NCI-H1105 (cell line): ENCODE results near the gene MARCHF2.
"Not testable (repeated sequence)": the region's sequence is repeated elsewhere in the genome, so short reads cannot be mapped to it uniquely, and the experiment has no call there.

Experiments used
- DNase-seq: peaks from one replicate; lab custom pipeline; 2025; lab: John Stamatoyannopoulos, UW

The MARCHF2 gene, protein sequence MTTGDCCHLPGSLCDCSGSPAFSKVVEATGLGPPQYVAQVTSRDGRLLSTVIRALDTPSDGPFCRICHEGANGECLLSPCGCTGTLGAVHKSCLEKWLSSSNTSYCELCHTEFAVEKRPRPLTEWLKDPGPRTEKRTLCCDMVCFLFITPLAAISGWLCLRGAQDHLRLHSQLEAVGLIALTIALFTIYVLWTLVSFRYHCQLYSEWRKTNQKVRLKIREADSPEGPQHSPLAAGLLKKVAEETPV

DNA sequence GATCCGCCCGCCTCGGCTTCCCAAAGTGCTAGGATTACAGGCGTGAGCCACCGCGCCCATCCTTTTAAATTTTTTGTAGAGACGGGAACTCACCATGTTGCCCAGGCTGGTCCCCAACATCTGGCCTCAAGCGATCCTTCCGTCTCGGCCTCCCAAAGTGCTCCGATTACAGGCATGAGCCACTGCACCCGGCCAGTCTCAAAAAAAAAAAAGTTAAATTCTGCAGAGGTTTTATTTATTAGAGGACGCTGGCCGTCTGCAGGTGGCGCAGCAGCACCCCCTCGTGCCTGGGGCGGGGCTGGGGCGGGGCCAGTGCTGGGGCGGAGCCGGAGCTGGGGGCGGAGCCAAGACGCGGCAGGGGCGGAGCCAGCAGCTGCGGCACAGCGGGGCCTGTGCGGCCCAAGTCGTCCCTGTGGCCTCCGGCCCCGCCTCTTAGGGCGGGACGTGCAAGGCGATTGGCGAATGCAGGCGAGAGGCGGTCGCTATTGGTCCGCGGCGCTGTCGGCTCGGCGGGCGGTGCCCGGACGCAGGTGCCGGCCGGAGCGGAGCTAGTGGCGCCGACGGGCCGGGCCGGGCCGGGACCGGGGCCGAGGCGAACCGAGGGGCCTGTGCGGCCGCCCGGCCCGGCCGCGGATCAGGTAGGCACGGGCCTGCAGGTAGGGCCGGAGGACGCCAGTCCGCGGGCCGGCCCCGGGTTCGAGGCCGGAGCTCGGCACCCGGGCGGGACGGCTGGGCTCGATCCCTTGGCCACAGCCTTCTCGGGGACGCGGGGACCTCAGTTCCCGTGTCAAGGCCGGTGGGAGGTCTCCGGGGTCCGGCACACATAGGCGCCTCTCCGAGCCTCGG is at the start of gene MARCHF2:
TSS of gene MARCHF2 (plus strand) at position 523 of the 846 bp plus-strand sequence. CDS start 8,536 bp downstream, outside the sequence.
- DNase-seq: peak; percentile 93

DNA sequence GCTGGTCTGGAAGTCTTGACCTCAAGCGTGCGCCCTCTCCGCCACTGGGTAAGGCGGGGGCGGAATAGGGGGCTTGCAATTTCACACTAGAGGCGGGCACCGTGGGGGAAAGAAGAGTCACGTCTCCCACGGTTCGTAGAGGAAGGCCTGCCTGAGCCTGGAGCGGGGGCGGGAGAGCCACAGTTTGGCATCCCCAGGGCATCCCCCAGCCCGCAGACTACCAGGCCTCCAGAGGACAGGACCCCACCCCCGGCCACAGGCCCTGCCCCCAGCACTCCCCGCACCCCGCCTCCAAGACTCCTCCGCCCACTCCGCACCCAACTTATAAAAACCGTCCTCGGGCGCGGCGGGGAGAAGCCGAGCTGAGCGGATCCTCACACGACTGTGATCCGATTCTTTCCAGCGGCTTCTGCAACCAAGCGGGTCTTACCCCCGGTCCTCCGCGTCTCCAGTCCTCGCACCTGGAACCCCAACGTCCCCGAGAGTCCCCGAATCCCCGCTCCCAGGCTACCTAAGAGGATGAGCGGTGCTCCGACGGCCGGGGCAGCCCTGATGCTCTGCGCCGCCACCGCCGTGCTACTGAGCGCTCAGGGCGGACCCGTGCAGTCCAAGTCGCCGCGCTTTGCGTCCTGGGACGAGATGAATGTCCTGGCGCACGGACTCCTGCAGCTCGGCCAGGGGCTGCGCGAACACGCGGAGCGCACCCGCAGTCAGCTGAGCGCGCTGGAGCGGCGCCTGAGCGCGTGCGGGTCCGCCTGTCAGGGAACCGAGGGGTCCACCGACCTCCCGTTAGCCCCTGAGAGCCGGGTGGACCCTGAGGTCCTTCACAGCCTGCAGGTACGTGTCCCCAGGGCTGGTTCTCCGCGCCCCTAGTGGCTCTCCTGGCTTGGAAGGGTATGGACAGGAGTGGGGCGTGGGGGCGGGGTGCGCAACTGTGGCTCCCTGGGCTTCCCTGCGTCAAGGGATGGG is 49.0 kb upstream of the MARCHF2 start, which contains the start of gene ANGPTL4:
TSS of gene ANGPTL4 (plus strand) at position 353 of the 969 bp plus-strand sequence. CDS start at position 520, 167 bp downstream.
- no peak for DNase-seq

DNA sequence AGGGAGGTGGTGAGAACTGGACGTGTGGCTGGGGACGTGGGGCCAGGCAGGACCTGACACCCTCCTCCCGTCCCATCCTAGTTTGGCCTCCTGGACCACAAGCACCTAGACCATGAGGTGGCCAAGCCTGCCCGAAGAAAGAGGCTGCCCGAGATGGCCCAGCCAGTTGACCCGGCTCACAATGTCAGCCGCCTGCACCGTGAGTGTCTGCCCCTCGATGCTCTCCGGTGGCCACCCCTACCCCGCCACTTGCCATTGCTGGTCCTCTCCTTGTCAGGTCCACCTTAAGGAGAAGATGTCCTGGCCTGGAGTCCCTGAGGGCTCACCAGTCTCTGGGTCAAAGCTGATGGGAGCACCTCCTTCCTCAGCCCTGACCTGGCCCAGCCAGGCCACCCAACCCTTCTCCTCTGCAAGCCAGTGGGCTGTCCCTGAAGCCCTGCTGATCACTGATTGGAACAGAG is 47.0 kb upstream of the MARCHF2 start:
- DNase-seq: no peak

DNA sequence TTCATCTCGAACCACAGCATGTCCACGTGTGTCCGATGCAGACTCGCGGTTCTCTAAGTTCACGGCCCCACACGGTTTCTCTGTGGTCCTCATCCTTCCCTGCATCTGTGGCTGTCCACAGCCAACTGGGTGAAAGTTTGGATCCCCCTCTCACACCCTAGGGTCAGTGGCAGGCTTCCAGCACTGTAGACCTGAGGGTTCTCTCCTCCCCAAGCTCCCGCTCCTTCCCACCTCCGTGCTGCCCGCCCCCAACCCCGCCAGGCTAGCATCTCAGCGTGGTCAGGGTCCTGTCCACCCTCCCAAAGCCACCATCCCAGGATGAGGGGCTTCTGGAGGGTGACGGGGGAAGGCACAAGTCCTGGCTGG is 46.2 kb upstream of the MARCHF2 start:
- no peak for DNase-seq

DNA sequence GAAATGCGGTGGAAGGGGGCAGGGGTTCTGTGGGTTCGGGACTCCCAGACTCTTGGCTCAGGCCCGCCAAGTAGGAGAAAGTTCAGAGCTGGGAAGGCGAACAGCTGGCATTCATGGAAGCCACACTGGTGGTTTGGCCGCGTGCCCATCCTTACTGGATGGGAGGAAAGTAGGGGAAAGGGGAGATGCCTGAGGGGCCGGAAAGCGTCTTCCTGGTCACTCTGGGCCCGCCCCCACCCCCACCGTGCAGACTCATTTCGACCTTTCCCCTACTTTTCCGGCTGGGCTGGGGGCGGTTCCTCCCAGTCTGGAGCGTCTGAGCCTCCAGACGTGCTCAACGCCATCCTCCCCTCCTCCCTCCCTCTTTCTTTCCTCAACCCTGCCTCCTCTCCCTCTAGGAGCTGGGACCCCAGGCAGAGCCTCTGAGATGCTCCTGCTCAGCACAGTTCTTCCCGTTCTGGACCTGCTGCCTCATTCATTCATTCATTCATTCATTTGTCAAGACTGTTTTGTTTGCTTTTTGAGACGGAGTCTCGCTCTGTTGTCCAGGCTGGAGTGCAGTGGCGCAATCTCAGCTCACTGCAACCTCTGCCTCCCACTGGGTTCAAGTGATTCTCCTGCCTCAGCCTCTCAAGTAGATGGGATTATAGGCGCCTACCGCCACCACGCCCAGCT is 45.6 kb upstream of the MARCHF2 start:
- peak; percentile 72 for DNase-seq

DNA sequence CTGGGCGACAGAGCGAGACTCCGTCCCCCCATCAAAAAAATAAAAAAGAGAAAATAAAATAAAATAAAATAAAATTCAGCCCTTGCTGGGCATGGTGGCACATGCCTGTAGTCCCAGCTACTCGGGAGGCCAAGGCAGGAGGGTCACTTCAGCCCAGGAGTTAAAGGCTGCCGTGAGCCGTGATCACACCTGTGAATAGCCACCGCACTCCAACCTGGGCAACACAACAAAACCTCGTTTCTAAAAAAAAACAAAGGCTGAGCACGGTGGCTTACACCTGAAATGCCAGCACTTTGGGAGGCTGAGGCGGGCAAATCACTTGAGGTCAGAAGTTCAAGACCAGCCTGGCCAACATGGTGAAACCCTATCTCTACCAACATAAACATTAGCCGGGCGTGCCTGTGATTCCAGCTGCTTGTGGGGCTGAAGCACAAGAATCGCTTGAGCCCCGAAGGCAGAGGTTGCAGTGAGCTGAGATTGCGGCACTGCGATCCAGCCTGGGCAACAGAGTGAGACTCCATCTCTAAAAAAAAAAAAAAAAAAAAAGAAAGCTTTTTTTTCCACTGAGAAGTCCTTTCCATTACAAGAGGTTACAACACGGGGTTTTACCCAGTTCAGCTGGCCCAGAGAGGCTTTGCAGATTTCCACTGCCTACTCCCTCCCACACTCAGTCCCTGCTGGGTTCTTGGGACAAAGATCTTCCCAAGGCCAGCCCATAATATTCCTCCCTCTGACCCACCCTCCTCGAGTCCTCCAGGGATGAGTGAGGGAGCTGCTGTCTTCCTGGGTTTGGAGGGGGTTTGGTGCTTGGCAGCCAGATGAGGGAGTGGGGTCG is 42.7 kb upstream of the MARCHF2 start:
- DNase-seq: no peak

DNA sequence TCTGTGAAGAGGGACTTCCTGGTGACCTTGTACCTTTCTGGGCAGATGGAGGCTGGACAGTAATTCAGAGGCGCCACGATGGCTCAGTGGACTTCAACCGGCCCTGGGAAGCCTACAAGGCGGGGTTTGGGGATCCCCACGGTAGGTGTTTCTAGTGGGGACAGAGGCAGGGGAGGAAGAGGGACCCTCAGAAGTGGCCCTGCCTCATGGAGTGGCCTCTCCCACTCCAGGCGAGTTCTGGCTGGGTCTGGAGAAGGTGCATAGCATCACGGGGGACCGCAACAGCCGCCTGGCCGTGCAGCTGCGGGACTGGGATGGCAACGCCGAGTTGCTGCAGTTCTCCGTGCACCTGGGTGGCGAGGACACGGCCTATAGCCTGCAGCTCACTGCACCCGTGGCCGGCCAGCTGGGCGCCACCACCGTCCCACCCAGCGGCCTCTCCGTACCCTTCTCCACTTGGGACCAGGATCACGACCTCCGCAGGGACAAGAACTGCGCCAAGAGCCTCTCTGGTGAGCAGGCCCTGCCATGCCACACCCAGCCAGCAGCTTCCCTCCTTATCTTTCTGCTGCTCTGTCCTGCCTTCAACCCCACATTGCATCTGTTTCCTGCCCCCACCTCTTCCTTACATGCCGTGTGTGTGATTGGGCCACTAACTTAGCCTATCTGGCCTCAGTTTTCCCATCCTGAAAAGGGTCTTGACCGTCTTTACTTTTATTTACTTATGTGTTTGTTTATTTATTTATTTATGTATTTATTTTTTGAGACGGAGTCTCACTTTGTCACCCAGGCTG is 41.9 kb upstream of the MARCHF2 start:
- DNase-seq: no peak

DNA sequence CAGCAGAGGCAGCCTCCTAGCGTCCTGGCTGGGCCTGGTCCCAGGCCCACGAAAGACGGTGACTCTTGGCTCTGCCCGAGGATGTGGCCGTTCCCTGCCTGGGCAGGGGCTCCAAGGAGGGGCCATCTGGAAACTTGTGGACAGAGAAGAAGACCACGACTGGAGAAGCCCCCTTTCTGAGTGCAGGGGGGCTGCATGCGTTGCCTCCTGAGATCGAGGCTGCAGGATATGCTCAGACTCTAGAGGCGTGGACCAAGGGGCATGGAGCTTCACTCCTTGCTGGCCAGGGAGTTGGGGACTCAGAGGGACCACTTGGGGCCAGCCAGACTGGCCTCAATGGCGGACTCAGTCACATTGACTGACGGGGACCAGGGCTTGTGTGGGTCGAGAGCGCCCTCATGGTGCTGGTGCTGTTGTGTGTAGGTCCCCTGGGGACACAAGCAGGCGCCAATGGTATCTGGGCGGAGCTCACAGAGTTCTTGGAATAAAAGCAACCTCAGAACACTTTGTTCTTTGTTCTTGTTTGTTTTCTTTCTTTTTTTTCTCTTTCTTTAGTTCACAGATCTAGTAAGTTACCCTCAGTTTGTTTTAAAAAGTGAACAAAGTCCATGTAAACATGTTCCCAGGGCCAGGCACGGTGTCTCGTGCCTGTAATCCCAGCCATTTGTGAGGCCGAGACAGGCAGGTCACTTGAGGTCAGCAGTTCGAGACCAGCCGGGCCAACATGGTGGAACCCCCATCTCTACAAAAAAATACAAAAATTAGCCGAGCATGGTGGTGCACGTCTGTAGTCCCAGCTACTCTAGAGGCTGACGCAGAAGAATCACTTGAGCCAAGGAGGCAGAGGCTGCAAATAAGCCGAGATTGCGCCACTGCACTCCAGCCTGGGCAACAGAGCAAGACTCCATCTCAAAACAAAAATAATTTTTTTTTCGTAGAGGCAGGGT is 39.0 kb upstream of the MARCHF2 start:
- no peak for DNase-seq

DNA sequence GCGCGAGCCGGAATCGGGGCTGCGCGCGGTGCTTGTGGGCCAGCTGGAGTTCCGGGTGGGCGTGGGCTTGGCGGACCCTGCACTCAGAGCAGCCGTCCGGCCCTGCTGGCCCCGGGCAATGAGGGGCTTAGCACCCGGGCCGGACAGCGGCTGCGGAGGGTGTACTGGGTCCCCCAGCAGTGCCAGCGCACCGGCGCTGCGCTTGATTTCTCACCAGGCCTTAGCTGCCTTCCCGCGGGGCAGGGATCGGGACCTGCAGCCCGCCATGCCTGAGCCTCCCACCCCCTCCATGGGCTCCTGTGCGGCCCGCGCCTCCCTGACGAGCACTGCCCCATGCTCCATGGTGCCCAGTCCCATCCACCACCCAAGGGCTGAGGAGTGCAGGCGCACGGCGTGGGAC is 37.3 kb upstream of the MARCHF2 start:
- DNase-seq: not testable (repeated sequence)

DNA sequence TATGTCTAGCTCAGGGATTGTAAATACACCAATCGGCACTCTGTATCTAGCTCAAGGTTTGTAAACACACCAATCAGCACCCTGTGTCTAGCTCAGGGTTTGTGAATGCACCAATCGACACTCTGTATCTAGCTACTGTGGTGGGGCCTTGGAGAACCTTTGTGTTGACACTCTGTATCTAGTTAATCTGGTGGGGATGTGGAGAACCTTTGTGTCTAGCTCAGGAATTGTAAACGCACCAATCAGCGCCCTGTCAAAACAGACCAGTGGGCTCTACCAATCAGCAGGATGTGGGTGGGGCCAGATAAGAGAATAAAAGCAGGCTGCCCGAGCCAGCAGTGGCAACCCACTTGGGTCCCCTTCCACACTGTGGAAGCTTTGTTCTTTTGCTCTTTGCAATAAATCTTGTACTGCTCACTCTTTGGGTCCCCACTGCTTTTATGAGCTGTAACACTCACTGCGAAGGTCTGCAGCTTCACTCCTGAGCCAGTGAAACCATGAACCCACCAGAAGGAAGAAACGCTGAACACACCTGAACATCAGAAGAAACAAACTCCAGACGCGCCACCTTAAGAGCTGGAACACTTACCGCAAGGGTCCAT is 36.6 kb upstream of the MARCHF2 start:
- DNase-seq: not testable (repeated sequence)

DNA sequence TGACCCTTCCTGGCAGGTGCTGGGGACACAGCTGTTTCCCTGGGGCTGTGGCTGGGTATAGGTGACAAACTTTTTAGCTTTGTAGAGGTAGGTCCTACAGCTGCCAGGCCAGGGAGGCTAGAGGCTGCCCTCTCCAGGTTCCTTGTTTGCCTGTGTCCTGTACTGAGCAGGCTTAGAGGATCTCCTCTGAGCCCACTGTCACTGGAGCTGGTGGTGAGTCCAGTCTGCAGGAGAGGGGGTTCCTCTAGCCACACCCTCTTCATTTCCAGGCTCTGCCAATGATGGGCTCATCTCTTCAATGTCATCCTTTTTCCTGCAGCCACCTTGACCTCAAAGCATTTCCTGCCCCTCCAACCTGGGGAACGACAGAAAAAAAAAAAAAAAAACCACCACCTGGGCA is 35.5 kb upstream of the MARCHF2 start:
- DNase-seq: no peak

DNA sequence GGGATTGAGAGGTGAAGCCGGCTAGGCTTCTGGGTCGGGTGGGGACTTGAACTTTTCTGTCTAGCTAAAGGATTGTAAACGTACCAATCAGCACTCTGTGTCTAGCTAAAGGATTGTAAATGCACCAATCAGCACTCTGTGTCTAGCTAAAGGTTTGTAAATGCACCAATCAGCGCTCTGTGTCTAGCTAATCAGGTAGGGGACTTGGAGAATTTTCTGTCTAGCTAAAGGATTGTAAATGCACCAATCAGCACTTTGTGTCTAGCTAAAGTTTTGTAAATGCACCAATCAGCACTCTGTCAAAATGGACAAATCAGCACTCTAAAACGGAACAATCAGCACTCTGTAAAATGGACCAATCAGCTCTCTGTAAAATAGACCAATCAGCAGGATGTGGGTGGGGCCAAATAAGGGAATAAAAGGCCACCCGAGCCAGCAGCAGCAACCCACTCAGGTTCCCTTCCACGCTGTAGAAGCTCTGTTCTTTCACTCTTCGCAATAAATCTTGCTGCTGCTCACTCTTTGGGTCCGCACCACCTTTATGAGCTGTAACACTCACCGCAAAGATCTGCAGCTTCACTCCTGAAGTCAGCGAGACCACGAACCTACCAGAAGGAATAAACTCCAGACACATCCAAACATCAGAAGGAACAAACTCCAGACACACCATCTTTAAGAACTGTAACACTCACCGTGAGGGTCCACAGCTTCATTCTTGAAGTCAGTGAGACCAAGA is 33.8 kb upstream of the MARCHF2 start:
- DNase-seq: not testable (repeated sequence)

DNA sequence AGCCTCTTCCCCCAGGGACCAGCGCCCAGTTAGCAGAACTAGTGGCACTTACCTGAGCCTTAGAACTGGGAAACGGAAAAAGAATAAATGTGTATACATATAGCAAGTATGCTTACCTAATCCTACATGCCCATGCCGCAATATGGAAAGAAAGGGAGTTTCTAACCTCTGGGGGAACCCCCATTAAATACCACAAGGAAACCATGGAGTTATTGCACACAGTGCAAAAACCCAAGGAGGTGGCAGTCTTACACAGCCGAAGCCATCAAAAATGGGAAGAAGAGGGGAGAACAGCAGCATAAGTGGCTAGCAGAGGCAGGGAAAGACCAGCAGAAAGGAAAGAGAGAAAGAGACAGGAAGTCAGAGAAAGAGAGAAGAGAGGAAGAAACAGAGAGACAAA is 28.5 kb upstream of the MARCHF2 start:
- DNase-seq: not testable (repeated sequence)

DNA sequence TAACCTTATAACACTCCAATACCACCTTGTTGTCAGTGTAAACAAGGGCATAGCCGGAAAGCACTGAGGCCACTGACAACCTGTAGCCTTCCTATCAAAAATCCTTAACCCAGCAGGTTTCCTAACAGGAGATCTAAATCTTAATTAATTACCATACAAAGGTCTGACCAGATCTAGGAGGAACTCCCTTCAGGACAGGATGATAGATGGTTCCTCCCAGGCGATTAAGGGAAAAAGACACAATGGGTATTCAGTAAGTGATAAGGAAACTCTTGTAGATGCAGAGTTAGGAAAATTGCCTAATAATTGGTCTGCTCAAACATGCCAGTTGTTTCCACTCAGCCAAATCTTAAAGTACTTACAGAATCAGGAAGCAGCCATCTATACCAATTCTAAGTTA is 28.0 kb upstream of the MARCHF2 start:
- not testable (repeated sequence) for DNase-seq

DNA sequence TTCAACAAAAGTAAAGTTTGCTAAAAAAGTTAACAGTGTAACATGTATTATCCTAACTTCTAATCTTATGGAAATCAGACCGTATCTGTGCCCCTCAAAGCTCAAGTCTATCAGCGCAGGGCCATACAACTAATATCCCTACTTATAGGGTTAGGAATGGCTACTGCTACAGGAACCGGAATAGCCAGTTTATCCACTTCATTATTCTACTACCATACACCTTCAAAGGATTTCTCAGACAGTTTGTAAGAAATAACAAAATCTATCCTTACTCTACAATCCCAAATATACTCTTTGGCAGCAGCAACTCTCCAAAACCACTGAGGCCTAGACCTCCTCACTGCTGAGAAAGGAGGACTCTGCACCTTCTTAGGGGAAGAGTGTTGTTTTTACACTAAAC is 27.5 kb upstream of the MARCHF2 start:
- not testable (repeated sequence) for DNase-seq

DNA sequence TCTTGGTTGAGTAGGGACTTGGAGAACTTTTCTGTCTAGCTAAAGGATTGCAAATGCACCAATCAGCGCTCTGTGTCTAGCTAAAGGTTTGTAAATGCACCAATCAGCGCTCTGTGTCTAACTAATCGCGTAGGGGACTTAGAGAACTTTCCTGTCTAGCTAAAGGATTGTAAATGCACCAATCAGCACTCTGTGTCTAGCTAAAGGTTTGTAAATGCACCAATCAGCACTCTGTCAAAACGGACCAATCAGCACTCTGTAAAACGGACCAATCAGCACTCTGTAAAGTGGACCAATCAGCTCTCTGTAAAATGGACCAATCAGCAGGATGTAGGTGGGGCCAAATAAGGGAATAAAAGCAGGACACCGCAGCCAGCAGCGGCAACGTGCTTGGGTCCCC is 26.7 kb upstream of the MARCHF2 start:
- not testable (repeated sequence) for DNase-seq

DNA sequence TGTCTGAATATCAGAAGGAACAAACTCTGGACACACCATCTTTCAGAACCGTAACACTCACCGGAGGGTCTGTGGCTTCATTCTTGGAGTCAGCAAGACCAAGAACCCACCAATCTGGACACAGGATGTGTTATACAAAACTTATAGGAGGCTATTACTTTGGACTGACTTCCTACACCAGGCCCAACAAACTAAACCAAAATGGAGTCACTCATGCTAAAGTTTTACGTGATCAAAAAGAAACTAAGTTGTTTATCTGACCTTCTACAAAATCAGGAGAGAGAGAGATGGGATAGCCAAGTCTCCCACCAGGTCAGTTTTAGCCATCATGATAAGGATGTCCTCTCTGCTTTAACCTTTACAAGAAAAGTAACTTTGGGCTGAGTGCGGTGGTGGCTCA is 26.1 kb upstream of the MARCHF2 start:
- DNase-seq: no peak
